CD4-positive, alpha-beta memory T cell (primary cell): ENCODE data around the gene XCR1. TPM values are rescaled to one million over a fixed set of nuclear protein-coding genes. Genes with fewer than 3 reads are reported as not detected.
A peak's percentile ranks its signal among the peaks of the same experiment; 100 is the strongest.

Source experiments
- CTCF ChIA-PET: fragments of 350-600 bp; sonication (Branson Sonifier 250); formaldehyde crosslinking; loops from one replicate; lab custom pipeline; 2021; ENCODE audit warnings: inconsistent platforms; ENCODE audit not compliant: partially characterized antibody; lab: Charles Lee
- POLR2A ChIA-PET: fragments of 350-600 bp; sonication (Branson Sonifier 250); formaldehyde crosslinking; loops from one replicate; lab custom pipeline; 2021; ENCODE audit not compliant: partially characterized antibody; lab: Charles Lee
- DNase-seq, 5 donors: peaks; one replicate each; pipeline versions ENCODE4 v3.0.0 to v3.0.0-alpha.2; 2020 to 2022; ENCODE audit warnings: mixed read lengths in 1 of 5
- H3K27ac ChIP-seq: one replicate; pipeline ENCODE4 v1.7.0; 2013; ENCODE audit warnings: low read depth, low read length
- H3K27me3 ChIP-seq: 2 replicates; pipeline ENCODE4 v1.7.0; 2013; ENCODE audit warnings: mild to moderate bottlenecking, low read length, moderate library complexity; ENCODE audit not compliant: insufficient read depth
- H3K36me3 ChIP-seq: 2 replicates; pipeline ENCODE4 v1.7.0; 2013; ENCODE audit warnings: mild to moderate bottlenecking, low read length, moderate library complexity; ENCODE audit not compliant: insufficient read depth
- H3K4me1 ChIP-seq: 2 replicates; pipeline ENCODE4 v1.7.0; 2013; ENCODE audit warnings: mild to moderate bottlenecking, low read length, moderate library complexity; ENCODE audit not compliant: insufficient read depth
- H3K4me3 ChIP-seq, 2 donors: one replicate each; pipeline ENCODE4 v1.7.0; 2013; ENCODE audit warnings: low read length in 2 of 2, mild to moderate bottlenecking in 1 of 2
- H3K9me3 ChIP-seq, 2 donors: one replicate each; pipeline ENCODE4 v1.7.0; 2013; ENCODE audit warnings: low read length in 2 of 2, control low read depth in 1 of 2; ENCODE audit not compliant: control insufficient read depth in 1 of 2
- H3K27ac Mint-ChIP-seq, 7 donors: one replicate each; pipeline ENCODE4 v1.8.0; 2020 to 2021; ENCODE audit warnings: mixed read lengths in 7 of 7, mild to moderate bottlenecking in 6 of 7, inconsistent platforms in 3 of 7, moderate library complexity in 3 of 7
- H3K27me3 Mint-ChIP-seq, 2 donors: one replicate each; pipeline ENCODE4 v1.8.0; 2020 to 2021; ENCODE audit warnings: mixed read lengths in 2 of 2
- H3K36me3 Mint-ChIP-seq, 2 donors: one replicate each; pipeline ENCODE4 v1.8.0; 2020 to 2021; ENCODE audit warnings: mixed read lengths in 2 of 2, inconsistent platforms in 1 of 2, mild to moderate bottlenecking in 1 of 2
- H3K4me1 Mint-ChIP-seq, 4 donors: one replicate each; pipeline ENCODE4 v1.8.0; 2020 to 2021; ENCODE audit warnings: mixed read lengths in 4 of 4, mild to moderate bottlenecking in 1 of 4
- H3K4me3 Mint-ChIP-seq, 8 donors: one replicate each; pipeline ENCODE4 v1.8.0; 2020 to 2021; ENCODE audit warnings: mixed read lengths in 8 of 8, mild to moderate bottlenecking in 7 of 8, moderate library complexity in 6 of 8, inconsistent platforms in 3 of 8
- H3K9me3 Mint-ChIP-seq, 8 donors: one replicate each; pipeline ENCODE4 v1.8.0; 2020 to 2021; ENCODE audit warnings: mixed read lengths in 8 of 8, mild to moderate bottlenecking in 5 of 8, inconsistent platforms in 3 of 8, moderate library complexity in 1 of 8
- intact Hi-C: fragments of 100-400 bp; cut with micrococcal nuclease; formaldehyde crosslinking; loops from one replicate; pipeline ENCODE4 v1.15.1; 2023
- polyA plus RNA-seq, 2 donors: library from polyadenylated mRNA; unstranded; fragments of 300-500 nt; fragmentation: Illumina TruSeq; gene quantifications; one replicate each; pipeline ENCODE4 v1.2.3, GENCODE V29; 2021
- total RNA-seq, 2 experiments: library from RNA; stranded (reverse); gene quantifications; one replicate each; pipeline ENCODE4 v1.2.3, GENCODE V29; 2021

The XCR1 gene
- total and polyA plus RNA-seq, 4 experiments from 2014 or later: not detected

DNA sequence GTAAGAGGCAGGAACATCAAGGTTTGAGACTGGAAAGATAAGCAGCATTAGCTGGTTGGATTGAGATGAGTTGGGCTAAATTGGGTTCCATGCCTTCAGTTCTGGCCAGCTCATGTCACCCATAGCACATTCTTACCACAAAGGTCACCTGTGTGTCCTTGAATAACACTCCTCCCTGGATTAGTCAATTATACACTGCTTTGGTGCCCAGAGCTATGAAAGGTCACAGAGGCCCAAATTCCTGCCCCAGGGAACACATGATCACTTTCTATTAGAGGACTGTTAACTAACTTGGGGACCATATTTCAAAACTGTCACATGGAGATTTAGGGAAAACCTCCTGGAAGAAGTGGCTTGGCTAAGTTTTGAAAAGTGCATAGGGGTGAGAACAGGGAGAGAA, 40.1 kb upstream of the XCR1 start:
- H3K36me3 ChIP-seq: no peaks in the 10 kb centered on the region
- H3K27me3 ChIP-seq: no peaks in the 10 kb centered on the region
- POLR2A ChIA-PET: interaction anchor here (0.8 to 7.0 kb wide), 13 partner anchors 10 to 302 kb away, joined by 3 to 80 read pairs (median 14); partner anchors contain the start of genes CCR5, CXCR6 and FYCO1
- H3K27ac ChIP-seq: no peak overlapping the region
- Mint-ChIP-seq H3K27me3 (no peaks in the 10 kb centered on the region), H3K27ac (peak overlapping the region; percentile 84 to 94 (median 91)), H3K4me1 (peaks cover 65 to 95% (median 81%) of the 10 kb centered on the region in 4 donors), H3K4me3 (peak overlapping the region in 6 of 8 donors; percentile 52 to 70 (median 62)), H3K9me3 (peaks cover 3 to 29% (median 14%) of the 10 kb centered on the region in 8 donors), H3K36me3 (peaks cover 0 to 10% of the 10 kb centered on the region in 2 donors)
- intact Hi-C loops: loop anchor here (5.0 kb wide), 2 partner anchors 195 to 380 kb away; partner anchors contain the start of gene SACM1L
- H3K4me1 ChIP-seq: peaks cover 92% of the 10 kb centered on the region
- no peak overlapping the region for H3K4me3 ChIP-seq
- CTCF ChIA-PET: interaction anchor here (1.3 to 12.3 kb wide), 3 partner anchors 10 to 129 kb away, joined by 3 to 116 read pairs (median 22); no protein-coding TSS in a partner anchor
- no peaks in the 10 kb centered on the region for H3K9me3 ChIP-seq
- DNase-seq: no peak

GRCh38 chr3:46065750-46066256, 38.5 kb upstream of the XCR1 start:
- no peaks in the 10 kb centered on the region for H3K27me3 ChIP-seq
- H3K9me3 ChIP-seq: no peaks in the 10 kb centered on the region
- H3K27ac ChIP-seq: peak overlapping the region; percentile 47
- intact Hi-C loops: loop anchor here (1.0 to 5.0 kb wide), 3 partner anchors 71 to 379 kb away; partner anchors contain the start of genes FYCO1 and SACM1L
- H3K4me1 Mint-ChIP-seq: peaks cover 56 to 93% (median 73%) of the 10 kb centered on the region in 4 donors
- H3K27ac Mint-ChIP-seq: peak overlapping the region; percentile 86 to 96 (median 94)
- no peak for DNase-seq
- no peaks in the 10 kb centered on the region for H3K36me3 ChIP-seq
- no peak overlapping the region for H3K4me3 ChIP-seq
- peaks cover under 1 to 15% (median 2%) of the 10 kb centered on the region in 8 donors for H3K9me3 Mint-ChIP-seq
- POLR2A ChIA-PET: interaction anchor here (1.0 to 7.0 kb wide), 22 partner anchors 10 to 948 kb away, joined by 3 to 80 read pairs (median 5); partner anchors contain the start of genes CCR5, CXCR6, FYCO1 and XCR1
- no peaks in the 10 kb centered on the region for H3K27me3 Mint-ChIP-seq
- H3K4me1 ChIP-seq: peaks cover 82% of the 10 kb centered on the region
- H3K36me3 Mint-ChIP-seq: peaks cover 0 to 2% of the 10 kb centered on the region in 2 donors
- CTCF ChIA-PET: interaction anchor here (0.7 to 12.3 kb wide), 12 partner anchors 11 to 312 kb away, joined by 3 to 116 read pairs (median 4); partner anchors contain the start of gene CXCR6
- peak overlapping the region; percentile 32 to 86 (median 77) for H3K4me3 Mint-ChIP-seq

GRCh38 chr3:46065294-46065705, 38.0 kb upstream of the XCR1 start:
- no peak overlapping the region for H3K4me3 ChIP-seq
- H3K27ac ChIP-seq: peak overlapping the region; percentile 47
- peaks cover 77% of the 10 kb centered on the region for H3K4me1 ChIP-seq
- no peaks in the 10 kb centered on the region for H3K9me3 ChIP-seq
- intact Hi-C loops: loop anchor here (1.0 to 5.0 kb wide), 3 partner anchors 70 to 378 kb away; partner anchors contain the start of genes FYCO1 and SACM1L
- peak; percentile 88 to 99 (median 93) for DNase-seq
- ChIA-PET CTCF (interaction anchor here (0.7 to 12.3 kb wide), 14 partner anchors 7 to 313 kb away, joined by 3 to 116 read pairs (median 4); partner anchors contain the start of genes CXCR6 and FYCO1), POLR2A (interaction anchor here (0.9 to 7.0 kb wide), 23 partner anchors 11 to 948 kb away, joined by 3 to 80 read pairs (median 5); partner anchors contain the start of genes CCR5, CXCR6, FYCO1 and XCR1)
- Mint-ChIP-seq H3K9me3 (peaks cover 0 to 10% (median 0%) of the 10 kb centered on the region in 8 donors), H3K27me3 (no peaks in the 10 kb centered on the region), H3K27ac (peak overlapping the region; percentile 86 to 96 (median 94)), H3K36me3 (peaks cover 0 to 1% of the 10 kb centered on the region in 2 donors), H3K4me1 (peaks cover 52 to 88% (median 68%) of the 10 kb centered on the region in 4 donors), H3K4me3 (peak overlapping the region; percentile 58 to 86 (median 78))
- H3K27me3 ChIP-seq: no peaks in the 10 kb centered on the region
- no peaks in the 10 kb centered on the region for H3K36me3 ChIP-seq

- Histone ChIP-seq H3K27me3 (no peaks in the 10 kb centered on the region), H3K9me3 (no peaks in the 10 kb centered on the region), H3K27ac (no peak overlapping the region), H3K4me1 (peaks cover 51% of the 10 kb centered on the region), H3K36me3 (no peaks in the 10 kb centered on the region), H3K4me3 (no peak overlapping the region)
- peaks cover 0 to 1% of the 10 kb centered on the region in 2 donors for H3K36me3 Mint-ChIP-seq
- no peak for DNase-seq
- intact Hi-C loops: no loop called here
- ChIA-PET POLR2A (interaction anchor here (1.3 to 3.4 kb wide), 2 partner anchors 15 to 119 kb away, joined by 5 to 19 read pairs; partner anchors contain the start of gene CXCR6), CTCF (interaction anchor here (1.8 to 12.3 kb wide), 2 partner anchors 15 to 112 kb away, joined by 5 to 116 read pairs; no protein-coding TSS in a partner anchor)
- peaks cover 0 to 2% (median 0%) of the 10 kb centered on the region in 8 donors for H3K9me3 Mint-ChIP-seq
- peaks cover 0 to 2% of the 10 kb centered on the region in 2 donors for H3K27me3 Mint-ChIP-seq
- H3K27ac Mint-ChIP-seq: peak overlapping the region in 3 of 7 donors; percentile 57 to 76 (median 63)
- peak overlapping the region in 2 of 8 donors; percentile 24 to 25 for H3K4me3 Mint-ChIP-seq
- H3K4me1 Mint-ChIP-seq: peaks cover 28 to 61% (median 43%) of the 10 kb centered on the region in 4 donors
Observed at GRCh38 chr3:46062679-46063078, 35.4 kb upstream of the XCR1 start.

GRCh38 chr3:46061887-46062286, 34.6 kb upstream of the XCR1 start:
- no peaks in the 10 kb centered on the region for H3K36me3 ChIP-seq
- Mint-ChIP-seq H3K27me3 (peaks cover 0 to 2% of the 10 kb centered on the region in 2 donors), H3K4me1 (peaks cover 20 to 53% (median 35%) of the 10 kb centered on the region in 4 donors), H3K4me3 (no peak overlapping the region), H3K9me3 (peaks cover 0 to 2% (median 0%) of the 10 kb centered on the region in 8 donors), H3K36me3 (peaks cover 0 to 1% of the 10 kb centered on the region in 2 donors), H3K27ac (peak overlapping the region in 1 of 7 donors; percentile 46)
- CTCF ChIA-PET: interaction anchor here (12.3 kb wide), 1 partner anchor 15 kb away, joined by 116 read pairs; no protein-coding TSS in a partner anchor
- intact Hi-C loops: no loop called here
- H3K4me3 ChIP-seq: no peak overlapping the region
- H3K27me3 ChIP-seq: no peaks in the 10 kb centered on the region
- DNase-seq: no peak
- POLR2A ChIA-PET: interaction anchor here (1.3 kb wide), 1 partner anchor 119 kb away, joined by 5 read pairs; the partner anchor contains the start of gene CXCR6
- no peak overlapping the region for H3K27ac ChIP-seq
- peaks cover 43% of the 10 kb centered on the region for H3K4me1 ChIP-seq
- no peaks in the 10 kb centered on the region for H3K9me3 ChIP-seq

- CTCF ChIA-PET: interaction anchor here (12.3 kb wide), 1 partner anchor 16 kb away, joined by 116 read pairs; no protein-coding TSS in a partner anchor
Observed at GRCh38 chr3:46061108-46061720, 33.9 kb upstream of the XCR1 start.

More at GRCh38 chr3:46061108-46061720, 33.9 kb upstream of the XCR1 start:
- POLR2A ChIA-PET: interaction anchor here (1.3 kb wide), 1 partner anchor 118 kb away, joined by 5 read pairs; the partner anchor contains the start of gene CXCR6
- Histone ChIP-seq H3K36me3 (no peaks in the 10 kb centered on the region), H3K4me3 (no peak overlapping the region), H3K27ac (no peak overlapping the region), H3K9me3 (no peaks in the 10 kb centered on the region), H3K27me3 (no peaks in the 10 kb centered on the region), H3K4me1 (peaks cover 36% of the 10 kb centered on the region)
- intact Hi-C loops: no loop called here
- peaks cover 15 to 47% (median 30%) of the 10 kb centered on the region in 4 donors for H3K4me1 Mint-ChIP-seq
- no peak overlapping the region for H3K4me3 Mint-ChIP-seq
- H3K27me3 Mint-ChIP-seq: peaks cover 0 to 2% of the 10 kb centered on the region in 2 donors
- H3K27ac Mint-ChIP-seq: peak overlapping the region in 2 of 7 donors; percentile 13 to 42
- H3K36me3 Mint-ChIP-seq: peaks cover 0 to 1% of the 10 kb centered on the region in 2 donors
- DNase-seq: no peak
- H3K9me3 Mint-ChIP-seq: peaks cover 0 to 2% (median 0%) of the 10 kb centered on the region in 8 donors
